ENCODE results near the gene SFMBT2. TPM values are rescaled to one million over a fixed set of nuclear protein-coding genes. Genes with fewer than 3 reads are reported as not detected.

The SFMBT2 gene
- total RNA-seq, 1 experiment from 2014 or later = 0.02 TPM

GRCh38 chr10:7306147-7306546 lies 104.7 kb downstream of the SFMBT2 start:
- H3K4me3 ChIP-seq (replicated peaks in 1 of 2; ENCODE audit: low read depth in 1 of 2, low read length in 2 of 2) = no peak overlapping the region
- no peaks in the 10 kb centered on the region for H3K9me3 ChIP-seq (ENCODE audit: control insufficient read depth in 1 of 2, insufficient read depth in 1 of 2, low read depth in 1 of 2, low read length in 2 of 2)
- H3K4me1 ChIP-seq (ENCODE audit: control insufficient read depth in 1 of 2, insufficient read depth in 2 of 2, low read length in 2 of 2) = no peaks in the 10 kb centered on the region
- no peak overlapping the region for H2AFZ ChIP-seq (ENCODE audit: low read depth, low read length, poor library complexity, severe bottlenecking)
- ChIA-PET POLR2A (no interaction called here), RAD21 (ENCODE audit: low non-redundant PET in 1 of 2, low total read pairs in 2 of 2, uncharacterized antibody in 2 of 2, unreplicated experiment in 2 of 2) (no interaction called here), CTCF (no interaction called here)
- H3K9me2 ChIP-seq (ENCODE audit: insufficient read depth) = no peaks in the 10 kb centered on the region
- H3K27ac ChIP-seq (ENCODE audit: low read depth, low read length) = no peak overlapping the region
- no peaks in the 10 kb centered on the region for H3K36me3 ChIP-seq (ENCODE audit: control insufficient read depth in 1 of 2, insufficient read depth in 2 of 2, low read length in 2 of 2)
- TF ChIP-seq CBX3 (IDR thresholded peaks at IDR 0.05; ENCODE audit: low read depth) (no peak), SRF (IDR thresholded peaks at IDR 0.05; ENCODE audit: low read depth) (no peak), POLR2AphosphoS5 (IDR thresholded peaks at IDR 0.05; ENCODE audit: low read depth, low read length) (no peak), REST (IDR thresholded peaks at IDR 0.05; ENCODE audit: low read depth) (no peak), CEBPB (IDR thresholded peaks at IDR 0.05; ENCODE audit: low read depth) (no peak), SIN3A (IDR thresholded peaks at IDR 0.05; ENCODE audit: low read depth) (no peak), FOSL1 (IDR thresholded peaks at IDR 0.05; ENCODE audit: low read depth) (no peak), EZH2 (IDR thresholded peaks at IDR 0.05) (no peak), EZH2phosphoT487 (IDR thresholded peaks at IDR 0.05; ENCODE audit: borderline replicate concordance) (no peak), CTCF (IDR thresholded peaks at IDR 0.05 in 2 of 3, conservative IDR thresholded peaks at IDR 0.05 in 1 of 3; ENCODE audit: borderline replicate concordance in 1 of 3, insufficient read depth in 1 of 3, low read depth in 2 of 3, low read length in 2 of 3) (no peak), ZFX (IDR thresholded peaks at IDR 0.05) (no peak), MAX (IDR thresholded peaks at IDR 0.05) (no peak), ATF3 (IDR thresholded peaks at IDR 0.05) (no peak), POLR2A (IDR thresholded peaks at IDR 0.05; ENCODE audit: borderline replicate concordance, extremely low read depth, insufficient read depth, insufficient read length) (no peak), EGR1 (IDR thresholded peaks at IDR 0.05; ENCODE audit: low read depth) (no peak), JUND (IDR thresholded peaks at IDR 0.05) (no peak), ELF1 (IDR thresholded peaks at IDR 0.05; ENCODE audit: borderline replicate concordance, low read depth) (no peak), ZBTB33 (IDR thresholded peaks at IDR 0.05; ENCODE audit: extremely low read depth, insufficient replicate concordance, low read length) (no peak), RAD21 (IDR thresholded peaks at IDR 0.05; ENCODE audit: low read depth) (no peak), ZNF274 (IDR thresholded peaks at IDR 0.05; ENCODE audit: low read depth, low read length) (no peak)
- no peaks in the 10 kb centered on the region for H3K27me3 ChIP-seq (ENCODE audit: insufficient read depth, low read length)
- DNase-seq (ENCODE audit: low read depth, low spot score) = no peak
- H3K4me2 ChIP-seq (ENCODE audit: low read length) = no peak overlapping the region
- no TSS peak for BruUV-seq (replicated peaks)
- no peaks in the 10 kb centered on the region for H3K79me2 ChIP-seq (ENCODE audit: insufficient read depth, low read length)
- intact Hi-C loops (cut with micrococcal nuclease) = no loop called here
- H3K9ac ChIP-seq (ENCODE audit: low read length) = no peak overlapping the region
- ATAC-seq = no peak
- H4K20me1 ChIP-seq (ENCODE audit: insufficient read depth) = no peaks in the 10 kb centered on the region

Data from HCT116 (cell line).